IPS DF 4.7 (cell line): ENCODE measurements around the gene KSR1.
"Not testable (repeated sequence)": the region's sequence is repeated elsewhere in the genome, so short reads cannot be mapped to it uniquely, and the experiment has no call there.

Source experiments
- DNase-seq: peaks from one replicate; pipeline ENCODE4 v3.0.0-alpha.2; 2013; ENCODE audit warnings: low spot score; ENCODE audit errors: extremely low read depth

The KSR1 gene

DNA sequence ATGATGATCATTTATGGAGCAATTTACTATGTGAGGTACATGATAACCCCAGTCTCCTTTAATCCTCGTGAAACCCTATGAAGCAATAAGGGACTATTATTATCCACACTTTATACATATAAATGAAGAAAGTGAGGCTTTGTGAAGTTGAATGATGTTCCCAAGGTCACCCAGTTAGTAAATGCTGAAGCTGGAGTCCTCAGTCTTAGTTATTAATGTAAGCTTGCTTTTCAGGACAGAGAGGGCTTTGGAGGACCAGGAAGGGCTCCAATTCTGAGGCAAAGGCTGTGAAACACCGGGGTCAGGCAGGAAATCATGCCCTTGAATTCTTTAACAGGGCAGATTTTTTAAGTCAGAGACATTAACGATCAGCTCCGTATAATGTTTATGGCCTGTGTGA is 36.8 kb downstream of the KSR1 start:
- DNase-seq, result no peak

DNA sequence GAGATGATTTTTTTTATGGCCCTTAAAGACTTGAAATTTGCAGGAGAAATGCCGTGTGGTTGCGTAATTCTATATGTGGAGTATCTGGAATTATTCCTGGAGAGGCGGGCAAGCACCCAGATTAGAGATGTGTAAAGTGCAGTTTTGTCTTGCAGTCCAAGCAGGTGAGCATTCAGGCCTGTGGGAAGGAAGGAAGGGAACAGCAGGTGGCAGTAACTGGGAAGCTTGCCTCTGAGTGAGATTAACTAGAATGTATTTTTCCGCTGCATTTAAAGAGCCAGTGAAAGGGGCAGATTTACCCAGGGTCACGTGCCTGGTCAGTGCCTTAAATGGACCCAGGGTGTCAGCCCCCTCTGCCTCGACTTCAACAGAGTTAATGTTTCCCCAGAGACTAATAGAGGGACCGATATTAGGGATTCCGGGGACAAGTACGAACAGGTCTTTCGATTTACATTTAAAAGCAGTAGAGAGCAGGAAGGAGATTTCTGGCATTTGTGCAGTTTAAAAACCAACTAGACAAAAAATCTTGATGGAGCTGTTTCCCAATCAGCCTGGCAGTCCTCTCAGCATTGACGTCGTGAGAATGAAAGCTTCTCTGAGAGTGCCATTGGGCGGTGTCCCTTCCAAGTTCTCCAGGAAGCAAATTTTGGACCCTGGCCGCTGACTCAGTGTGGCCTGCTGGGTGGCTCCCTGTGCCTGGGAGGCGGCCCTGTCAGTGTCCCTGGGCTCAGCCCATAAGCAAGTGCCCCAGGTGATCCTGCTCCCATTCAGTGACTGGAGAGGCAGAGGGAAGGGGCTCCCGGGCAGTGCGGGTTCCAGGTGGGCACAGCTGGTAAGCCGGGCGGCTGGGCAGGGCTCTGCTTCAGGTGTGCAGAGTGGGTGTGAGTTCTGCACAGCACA is 38.2 kb downstream of the KSR1 start:
- DNase-seq, result no peak

DNA sequence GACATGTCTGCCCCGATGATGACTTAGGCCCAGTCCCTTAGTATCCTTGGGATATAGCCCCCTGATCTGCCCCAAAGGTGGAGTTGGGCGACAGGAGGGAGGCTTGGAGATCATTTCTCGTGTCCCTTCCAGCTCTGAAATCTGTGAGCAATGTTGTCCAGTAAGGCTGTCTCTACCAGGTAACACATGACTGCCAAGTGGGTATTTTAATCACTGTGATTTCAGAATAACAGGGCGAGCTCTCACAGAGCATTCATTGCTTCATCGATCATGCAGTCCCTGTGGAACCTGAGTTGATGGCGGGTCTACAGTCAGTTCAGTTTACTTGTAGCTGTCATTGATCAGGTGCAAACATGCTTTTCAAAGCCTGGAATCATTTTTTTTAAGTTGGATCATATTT is 39.2 kb downstream of the KSR1 start:
- DNase-seq, result no peak

DNA sequence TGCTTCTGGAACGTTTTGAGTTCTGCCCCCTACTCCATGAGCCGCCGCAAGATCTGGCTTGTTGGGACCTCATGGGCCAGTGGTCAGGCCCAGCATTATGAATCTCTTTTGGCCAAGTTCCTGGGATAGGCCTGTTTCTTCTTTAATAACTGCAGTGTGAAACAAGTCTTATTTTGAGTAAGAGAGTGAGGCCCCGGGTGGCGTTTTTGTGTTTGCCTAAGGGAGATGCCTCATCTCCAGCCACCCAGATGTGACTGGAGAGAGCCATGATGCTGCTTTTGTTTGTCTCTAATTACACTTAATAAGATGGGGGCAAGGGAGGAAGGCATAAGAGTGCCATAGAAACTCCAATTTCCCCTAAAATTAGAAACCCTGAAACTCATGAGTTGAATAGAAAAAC is 39.8 kb downstream of the KSR1 start:
- no peak for DNase-seq

DNA sequence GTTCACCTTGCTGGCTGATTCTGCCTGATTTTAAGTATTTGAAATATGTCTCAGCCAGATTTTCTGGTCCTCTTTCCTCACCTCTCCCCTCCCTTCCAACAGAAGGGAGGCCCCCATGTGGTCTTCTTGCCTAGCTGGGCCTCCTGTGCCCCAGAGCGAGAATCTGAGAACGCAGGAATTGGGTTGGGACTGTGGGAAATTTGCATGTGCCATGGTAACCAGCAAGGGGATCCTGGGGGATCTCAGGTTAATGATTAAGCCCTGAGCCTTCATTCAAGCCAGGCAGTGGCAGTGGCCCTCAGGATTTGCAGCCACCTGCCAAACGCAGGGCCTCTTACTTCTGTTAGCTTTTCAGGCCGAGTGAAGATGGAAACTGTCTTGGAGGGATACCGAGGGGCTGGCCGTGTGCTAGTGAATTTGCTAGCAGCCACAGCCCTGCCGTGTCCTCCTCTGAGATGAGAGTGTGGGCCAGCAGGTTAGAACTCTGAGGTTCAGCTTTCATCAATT is 40.2 kb downstream of the KSR1 start:
- DNase-seq, result no peak

DNA sequence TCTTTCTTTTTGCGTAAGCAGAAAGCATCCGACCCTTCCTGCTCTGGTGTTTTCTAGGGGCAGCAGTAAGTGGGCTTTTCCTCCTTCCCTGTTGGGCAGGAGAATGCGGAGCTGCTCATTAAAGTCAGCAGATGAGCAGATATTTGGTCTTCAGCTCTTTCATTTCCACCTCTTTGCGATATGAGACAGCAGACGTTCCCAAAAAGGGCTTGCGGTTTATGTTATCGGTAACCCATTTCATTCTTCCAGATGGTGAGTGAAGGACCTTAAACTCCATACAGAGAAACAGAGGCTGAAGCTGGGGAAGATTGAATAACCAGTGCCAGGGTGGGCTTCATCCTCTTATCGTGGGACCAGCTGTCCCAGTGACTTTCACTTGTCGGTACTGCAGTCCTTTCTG is 40.7 kb downstream of the KSR1 start:
- no peak for DNase-seq

DNA sequence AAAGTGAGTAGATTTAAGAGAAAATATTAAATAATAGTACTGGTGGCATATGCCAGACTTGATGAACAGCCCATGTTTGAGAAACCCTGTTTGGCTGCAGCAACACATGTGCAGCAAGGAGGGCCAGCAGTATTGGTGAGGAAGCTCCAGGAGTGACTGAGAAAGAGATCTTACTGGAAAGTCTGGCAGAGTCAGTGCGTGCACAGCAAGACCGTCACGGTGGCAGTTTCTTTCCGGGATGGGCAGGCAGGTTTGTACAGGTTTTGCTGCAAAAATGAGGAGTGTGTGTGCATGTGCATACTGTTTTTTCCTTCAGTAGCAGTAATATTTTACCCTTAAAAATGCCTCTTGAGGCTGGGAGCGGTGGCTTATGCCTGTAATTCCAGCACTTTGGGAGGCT is 41.4 kb downstream of the KSR1 start:
- no peak for DNase-seq

DNA sequence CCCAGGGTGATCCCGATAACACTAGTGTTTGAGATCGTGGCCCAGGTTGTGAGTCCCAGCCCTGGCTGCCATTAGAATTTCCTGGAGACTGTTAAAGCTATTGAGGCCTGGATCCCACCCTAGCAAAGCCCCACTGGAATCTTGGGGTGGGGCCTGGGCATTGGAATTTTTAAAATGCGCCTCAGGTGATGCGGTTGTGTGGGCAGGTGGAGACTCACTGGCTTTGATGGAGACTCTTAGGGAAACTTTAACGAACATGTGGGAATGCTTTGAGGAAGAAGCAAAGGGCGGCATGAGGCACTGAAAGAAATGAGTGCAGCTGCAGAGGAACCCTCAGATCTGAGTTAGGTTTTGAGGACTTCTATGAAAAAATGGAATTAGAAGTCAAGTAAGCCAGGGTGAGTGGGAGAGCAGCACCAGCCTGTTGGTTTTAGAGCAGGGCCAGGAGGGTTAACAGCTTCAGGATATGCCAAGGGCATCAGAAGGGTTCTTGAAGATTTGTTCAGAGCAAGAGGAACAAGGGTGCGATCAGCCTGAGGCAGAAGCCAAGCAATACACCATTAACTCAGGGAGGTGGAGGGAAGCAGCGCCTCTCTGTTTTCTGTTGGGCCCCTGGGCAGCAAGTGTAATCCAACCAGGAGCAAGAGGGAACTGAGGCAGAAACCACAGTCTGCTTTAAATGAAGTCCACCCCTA is 42.5 kb downstream of the KSR1 start:
- no peak for DNase-seq

DNA sequence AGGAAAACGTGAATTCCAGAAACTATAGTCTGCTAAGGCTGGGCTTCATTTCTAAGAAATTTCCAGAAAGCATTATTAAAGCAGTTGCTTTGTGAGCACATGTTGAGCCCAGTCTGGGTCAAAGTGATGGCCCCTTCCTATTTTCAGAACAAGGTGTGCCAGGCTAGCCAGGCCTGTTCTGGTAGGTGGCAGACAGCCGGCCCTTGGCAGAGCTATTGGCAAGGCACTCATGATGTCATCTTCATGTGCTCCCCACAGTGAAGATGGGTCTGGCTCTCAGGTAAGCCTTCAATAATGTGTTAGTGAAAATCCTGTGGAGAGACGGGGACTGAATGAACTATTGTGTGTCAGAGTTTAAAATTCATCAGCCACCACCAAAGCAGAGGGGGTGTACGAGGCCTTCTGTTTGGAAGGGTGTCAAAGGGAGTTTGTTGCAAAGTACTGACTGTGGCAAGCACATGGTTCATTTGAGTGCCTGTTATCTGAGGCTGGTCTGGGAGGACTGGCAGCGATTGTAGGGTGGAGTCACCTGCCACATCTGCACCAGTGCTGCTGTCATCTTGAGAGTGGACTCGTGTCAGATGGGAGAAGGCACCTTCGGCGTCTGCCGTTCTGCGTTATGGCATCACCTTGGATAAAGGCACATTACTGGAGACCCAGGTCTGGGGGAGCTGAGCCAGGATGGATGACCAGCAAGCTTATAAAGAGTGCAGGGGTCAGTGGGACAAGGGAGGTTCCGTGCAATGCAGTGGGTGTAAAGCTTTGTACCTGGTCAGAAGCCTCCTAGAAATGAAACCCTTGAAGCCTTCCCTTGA is 43.4 kb downstream of the KSR1 start:
- DNase-seq, result no peak

DNA sequence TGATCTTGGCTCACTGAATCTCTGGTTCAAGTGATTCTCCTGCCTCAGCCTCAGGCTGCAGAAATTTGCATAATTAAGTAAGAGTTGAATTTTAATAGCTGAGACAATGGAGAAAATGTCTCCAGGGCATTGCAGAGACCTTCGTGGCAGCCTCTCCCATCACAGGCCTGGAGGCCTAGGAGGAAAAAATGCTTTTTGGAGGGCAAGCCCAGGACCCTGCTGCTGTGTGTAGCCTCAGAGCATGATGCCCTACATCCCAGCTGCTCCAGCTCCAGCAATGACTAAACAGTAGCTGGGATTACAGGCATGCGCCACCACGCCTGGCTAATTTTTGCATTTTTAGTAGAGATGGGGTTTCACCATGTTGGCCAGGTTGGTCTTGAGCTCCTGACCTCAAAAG is 45.1 kb downstream of the KSR1 start:
- DNase-seq, result not testable (repeated sequence)

DNA sequence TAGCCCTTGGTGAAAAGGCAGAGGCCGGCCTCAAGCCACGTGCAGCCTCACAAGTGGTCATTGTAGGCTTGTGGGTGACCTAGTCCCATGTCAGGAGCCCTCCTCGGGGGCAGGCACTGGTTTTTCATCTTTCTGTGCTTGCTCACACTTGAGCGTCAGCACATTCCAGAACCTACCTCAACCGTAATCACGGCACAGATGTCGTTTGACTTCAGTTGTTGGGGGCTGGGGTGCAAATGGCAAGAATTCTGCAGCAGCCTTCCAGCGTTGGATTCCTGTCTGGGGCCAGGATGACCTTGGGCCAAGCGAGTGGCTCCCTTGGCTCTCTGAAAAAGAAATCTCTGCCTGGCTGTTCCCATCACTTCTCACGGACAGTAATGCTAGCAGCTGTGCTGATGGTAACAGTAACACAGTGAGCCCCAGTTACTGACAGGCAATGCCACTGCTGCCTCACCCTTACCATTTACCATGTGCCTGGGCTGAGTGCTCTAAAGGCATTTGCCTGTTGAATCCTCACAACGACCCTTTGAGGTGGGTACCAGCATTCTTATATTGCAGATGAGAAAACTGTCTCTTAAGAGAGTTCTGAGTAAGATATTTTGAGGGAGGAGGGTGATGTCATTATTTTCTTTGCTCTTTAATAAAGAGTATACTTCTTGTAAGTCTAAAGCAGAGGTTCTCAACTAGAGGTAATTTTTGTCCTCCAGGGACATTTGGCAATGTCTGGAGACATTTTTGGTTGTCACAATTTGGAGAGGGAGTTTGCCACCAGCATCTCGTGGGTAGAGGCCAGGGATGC is 46.5 kb downstream of the KSR1 start:
- no peak for DNase-seq

DNA sequence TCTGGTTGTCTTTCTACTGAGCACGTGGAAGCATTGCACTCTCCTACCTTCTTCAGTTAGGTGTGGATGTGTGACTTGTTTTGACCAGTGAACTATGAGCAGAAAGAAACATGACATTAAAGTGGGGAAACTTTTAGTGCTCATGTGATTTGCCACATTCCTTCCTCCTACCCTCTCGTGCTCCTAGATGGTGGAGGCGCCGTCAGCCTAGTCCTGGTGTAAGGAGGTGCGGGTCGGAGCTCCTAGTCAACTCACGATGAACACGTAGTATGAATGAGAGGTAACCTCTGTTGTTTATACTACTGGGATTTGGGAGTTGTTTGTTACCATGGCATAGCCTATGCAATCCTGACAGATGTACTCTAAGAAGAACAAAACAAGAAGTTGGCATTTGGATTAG is 47.4 kb downstream of the KSR1 start:
- DNase-seq, result no peak

DNA sequence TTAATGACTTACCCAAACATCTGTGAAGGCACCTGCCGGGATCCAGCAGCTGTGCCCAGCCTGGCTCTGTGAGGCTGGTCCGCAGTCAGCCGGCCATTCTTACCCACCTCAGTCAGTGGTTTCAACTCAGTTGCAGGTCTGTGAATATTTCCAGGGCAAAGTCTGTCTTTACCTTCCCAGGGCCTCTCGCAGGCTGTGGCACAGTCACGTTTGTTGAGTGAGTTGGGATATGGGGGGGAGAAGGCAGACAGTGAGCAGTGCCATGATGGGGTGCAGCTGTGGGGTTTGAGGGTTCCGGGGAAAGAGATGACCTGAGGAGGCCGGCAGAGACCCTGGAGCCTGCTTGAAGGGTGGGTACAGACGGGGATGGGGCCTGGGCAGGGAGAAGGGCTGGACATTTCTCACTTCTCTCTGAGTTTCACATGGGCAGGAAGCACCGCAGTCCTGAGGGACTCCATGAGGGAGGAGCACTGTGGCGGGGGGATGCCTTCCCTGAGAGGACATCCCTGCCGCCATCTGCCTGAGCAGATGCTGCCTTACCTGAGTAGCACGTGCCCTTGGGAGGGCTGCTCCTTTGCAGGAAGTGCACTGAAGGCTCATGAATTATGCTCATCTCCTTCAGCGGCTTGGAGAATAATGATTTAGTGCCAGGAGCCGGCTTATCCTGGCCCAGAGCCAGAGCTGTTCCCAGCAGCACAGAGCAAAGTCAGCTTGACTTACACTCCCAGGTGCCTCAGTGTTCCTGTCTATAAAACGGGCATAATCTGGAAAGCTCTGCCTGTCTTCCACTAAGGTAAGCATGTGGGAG is 48.1 kb downstream of the KSR1 start:
- DNase-seq, result no peak

DNA sequence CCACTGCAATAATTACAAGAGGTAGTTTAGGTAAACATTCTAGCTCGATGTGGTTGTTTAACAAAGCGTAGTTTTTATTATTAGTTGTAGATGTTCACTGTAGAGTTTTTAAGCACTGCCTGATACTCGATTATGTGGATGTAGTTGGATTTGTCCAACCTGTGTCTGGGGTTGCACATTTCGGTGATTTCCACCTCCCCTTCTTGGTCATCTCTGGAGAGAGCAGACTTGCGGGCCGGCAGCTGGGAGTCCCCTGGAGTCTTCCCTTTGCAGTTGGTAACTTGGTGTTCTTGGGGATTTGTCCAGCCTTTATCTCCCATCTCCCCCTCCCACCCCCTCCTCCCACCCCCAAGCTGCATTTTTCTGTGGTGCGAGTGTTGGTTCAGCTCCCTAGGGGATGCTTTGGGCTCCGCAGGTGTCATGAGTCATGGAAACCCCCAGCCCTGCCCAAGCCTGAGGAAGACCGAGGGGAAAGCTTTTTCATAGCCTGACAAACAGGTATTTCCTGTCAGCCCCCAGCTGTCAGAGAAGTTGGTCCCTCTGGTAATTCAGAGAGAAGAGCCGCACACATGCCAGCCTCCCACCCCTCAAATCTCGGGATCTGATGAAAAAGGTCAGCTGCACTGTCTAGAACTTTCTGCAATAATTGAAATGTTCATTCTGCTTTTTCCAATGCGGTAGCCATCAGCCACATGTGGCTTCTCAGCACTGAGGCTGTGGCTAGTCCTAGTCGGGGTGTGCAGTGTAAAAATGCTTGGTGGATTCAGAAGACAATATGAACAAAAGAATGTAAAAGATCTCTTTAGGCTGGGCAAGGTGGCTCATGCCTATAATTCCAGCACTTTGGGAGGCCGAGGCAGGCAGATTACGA is 50.3 kb downstream of the KSR1 start:
- DNase-seq, result peak; percentile 68

DNA sequence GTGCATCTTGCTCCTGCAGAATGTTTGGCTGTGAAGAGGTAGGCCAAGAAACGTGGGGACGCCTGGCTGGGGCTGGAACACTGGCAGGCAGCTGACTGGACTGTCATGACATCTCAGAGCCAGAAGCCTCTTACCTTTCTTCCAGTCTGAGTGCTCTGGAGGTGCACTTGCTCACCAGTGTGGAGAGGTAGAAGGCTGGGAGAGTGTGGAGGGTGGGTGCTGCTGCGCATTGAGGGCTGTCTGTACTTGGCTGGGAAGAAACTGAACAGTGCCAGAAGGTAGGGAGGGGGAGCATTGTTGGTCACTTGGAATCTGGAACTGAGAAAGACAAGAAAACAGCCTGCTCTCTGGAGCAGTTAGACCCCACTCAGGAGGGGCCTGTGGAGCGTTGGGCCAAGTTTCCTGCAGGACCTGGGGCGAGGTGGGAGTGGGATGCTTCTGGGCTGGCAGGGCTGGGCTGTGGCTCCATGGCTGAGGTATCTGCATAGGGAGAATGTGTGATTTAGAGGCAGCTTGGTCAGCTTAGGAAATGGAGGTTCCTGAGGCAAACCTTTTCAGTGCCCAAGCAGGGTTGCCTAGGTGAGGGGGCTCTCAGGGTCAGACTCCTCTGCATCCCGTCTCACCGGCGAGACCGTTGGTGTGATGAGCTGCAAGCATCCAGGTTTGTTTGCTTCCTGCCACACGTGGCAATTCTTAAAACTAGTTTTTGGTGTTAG is 55.1 kb downstream of the KSR1 start:
- DNase-seq, result no peak

DNA sequence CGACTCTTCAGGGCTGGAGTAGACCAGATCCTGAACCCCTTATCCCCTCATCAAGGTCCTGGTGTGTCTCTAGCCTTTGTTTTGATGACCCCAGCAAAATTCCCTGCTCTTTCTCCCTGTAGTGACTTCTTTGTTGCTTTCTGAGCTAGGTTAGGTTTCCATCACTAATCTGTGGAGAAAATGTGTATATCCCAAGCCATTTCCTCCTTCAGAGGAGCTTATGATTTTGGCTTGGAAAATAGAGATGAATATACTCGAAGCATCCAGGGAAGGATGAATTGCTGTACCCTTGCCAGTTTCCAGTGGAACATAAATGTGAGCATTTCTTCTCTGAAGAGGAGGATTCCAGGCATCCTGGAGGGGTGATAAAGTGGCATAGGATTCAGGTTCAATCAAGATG is 55.8 kb downstream of the KSR1 start:
- DNase-seq, result no peak

DNA sequence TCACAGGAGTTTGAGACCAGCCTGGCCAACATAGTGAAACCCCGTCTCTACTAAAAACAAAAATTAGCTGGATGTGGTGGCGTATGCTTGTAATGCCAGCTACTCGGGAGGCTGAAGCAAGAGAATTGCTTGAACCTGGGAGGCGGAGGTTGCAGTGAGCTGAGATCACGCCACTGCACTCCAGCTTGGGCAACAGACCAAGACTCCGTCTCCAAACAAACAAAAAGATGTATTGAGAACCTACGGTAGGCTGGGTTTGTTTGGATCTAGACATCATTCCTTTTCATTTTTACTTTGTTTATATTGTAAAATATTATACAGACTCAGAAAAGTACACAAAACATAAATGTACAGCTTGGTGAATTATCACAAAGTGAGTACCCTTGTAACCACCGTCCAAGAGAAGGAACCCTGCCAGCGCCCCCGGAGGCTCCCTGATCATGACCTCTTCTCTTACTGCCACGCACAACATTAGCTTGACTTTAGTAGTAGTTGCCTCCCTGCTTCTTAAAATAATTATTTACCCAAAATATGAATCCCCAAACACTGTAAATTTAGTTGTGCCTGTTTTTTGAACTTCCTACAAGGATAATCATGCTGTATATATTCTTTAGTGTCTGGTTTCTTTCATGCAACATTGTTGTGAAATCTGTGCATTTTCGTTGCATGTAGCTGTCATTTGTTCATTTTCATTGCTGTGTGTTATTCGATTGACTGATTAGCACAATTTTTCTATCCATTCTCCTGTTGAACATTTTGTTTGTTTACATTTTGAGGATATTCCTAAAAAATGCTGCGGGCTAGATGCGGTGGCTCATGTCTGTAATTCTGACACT is 56.5 kb downstream of the KSR1 start:
- no peak for DNase-seq

DNA sequence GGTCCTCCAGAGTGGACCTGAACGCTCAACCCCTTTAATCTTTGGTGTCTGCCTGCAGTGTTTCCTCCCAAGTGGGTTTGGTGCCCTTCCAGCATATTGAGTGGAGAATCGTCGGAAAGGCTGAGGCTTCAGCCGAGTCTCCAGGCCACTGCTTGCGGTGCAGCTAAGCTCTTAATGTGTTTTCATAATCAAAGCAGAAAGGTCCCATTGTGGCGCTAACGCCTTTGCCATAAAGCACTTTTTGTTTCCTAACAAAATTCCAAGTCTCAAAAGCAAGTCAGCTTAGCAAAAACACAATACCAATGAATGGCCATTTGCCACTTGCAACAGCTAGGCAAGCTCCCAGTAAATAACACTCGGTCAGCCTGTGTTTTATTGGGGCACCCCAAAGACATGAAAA is 57.6 kb downstream of the KSR1 start:
- DNase-seq, result no peak
